Measurements from ENCODE around the gene RBFA.
"Not testable (repeated sequence)": the region's sequence is repeated elsewhere in the genome, so short reads cannot be mapped to it uniquely, and the experiment has no call there.

RBFA gene

GRCh38 chr18:80027719-80028118 is 6.5 kb upstream of the RBFA start:
- in situ Hi-C loops (cut with HindIII; ENCODE audit: low sequenced_read_pairs) = not testable (repeated sequence)

DNA sequence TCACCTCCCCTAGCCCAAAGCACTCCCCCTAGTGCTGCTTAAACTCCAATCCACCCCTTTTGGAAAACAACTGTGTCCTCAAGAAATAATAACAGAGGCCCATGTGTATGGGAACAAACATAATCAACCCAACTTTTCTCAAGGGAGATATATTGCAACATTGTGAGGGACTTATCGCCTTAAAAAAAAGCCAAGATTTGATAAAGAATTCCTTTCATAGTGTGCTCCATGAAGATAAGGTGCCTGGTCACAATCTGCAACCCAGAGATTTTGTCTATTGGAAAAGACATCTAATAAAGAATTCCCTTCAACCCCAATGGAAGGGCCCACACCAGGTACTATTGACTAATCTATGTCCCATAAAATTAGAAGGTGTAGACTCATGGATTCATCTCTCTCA is 4.5 kb upstream of the RBFA start:
- in situ Hi-C loops (cut with HindIII; ENCODE audit: low sequenced_read_pairs) = no loop called here

DNA sequence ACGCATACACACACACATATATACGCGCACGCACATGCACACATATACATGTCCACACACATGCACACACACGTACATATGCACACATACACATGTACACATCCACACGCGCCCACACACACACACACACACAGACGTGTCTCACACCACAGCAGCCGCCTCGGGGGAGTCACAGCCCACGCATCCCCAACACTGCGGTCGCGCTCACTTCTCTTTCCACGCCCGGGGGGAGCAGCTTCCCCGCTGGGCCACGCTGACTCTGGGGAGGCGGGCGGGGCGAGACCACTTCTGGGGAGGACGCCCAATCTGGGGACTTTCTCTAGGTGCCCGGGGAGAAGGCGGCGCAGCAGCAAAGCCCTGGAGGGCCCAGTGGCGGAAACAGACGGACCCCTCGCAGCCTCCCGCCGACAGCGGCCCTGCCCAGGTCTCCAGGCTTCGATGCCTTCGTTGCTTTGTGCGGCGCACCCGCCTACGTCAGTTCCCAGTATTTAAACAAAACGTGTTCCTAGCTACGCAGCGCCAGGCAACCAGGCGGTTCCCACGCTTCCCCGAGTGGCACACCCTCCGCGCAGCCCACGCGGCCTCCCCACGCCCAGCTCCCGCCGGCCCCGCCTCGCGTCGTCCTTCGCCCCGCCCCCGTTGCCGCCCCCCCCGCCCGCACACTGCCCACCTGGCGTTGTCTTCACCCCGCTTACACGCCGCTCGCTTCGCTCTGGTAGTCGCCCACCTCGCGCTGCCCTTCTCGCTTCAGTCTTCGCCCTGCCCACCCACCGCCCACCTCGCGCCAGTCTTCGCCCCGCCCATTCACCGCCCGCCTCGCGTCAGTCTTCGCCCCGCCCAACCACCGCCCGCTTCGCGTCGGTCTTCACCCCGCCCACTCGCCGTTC is 810 bp upstream of the RBFA start:
- in situ Hi-C loops (cut with HindIII; ENCODE audit: low sequenced_read_pairs) = no loop called here

DNA sequence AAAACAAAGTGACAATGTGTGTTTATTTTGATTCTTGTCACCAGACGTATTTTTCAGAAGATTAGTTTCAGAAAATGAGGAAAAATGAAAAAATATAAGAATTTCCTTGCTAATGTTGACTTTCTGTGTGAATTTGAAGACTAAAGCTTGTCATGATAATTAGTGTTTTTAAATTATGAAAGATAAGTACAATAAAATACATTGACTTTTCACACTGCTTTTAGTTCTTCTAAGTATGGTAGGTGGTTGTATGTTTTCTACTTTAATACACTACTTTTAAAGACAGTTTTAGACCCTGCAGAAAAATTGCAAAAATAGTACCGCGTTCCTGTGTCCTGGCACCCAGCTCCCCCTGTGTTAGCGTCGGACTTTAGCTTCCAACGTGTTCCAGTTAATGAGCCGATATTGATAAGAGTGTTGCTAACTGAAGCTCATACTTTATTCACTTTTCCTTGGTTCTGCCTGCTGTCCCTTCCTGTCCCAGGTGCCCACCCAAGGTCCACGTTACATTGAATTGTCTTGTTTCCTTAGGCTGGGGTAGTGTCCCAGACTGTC is 695 bp downstream of the RBFA start:
- in situ Hi-C loops (cut with HindIII; ENCODE audit: low sequenced_read_pairs) = no loop called here

DNA sequence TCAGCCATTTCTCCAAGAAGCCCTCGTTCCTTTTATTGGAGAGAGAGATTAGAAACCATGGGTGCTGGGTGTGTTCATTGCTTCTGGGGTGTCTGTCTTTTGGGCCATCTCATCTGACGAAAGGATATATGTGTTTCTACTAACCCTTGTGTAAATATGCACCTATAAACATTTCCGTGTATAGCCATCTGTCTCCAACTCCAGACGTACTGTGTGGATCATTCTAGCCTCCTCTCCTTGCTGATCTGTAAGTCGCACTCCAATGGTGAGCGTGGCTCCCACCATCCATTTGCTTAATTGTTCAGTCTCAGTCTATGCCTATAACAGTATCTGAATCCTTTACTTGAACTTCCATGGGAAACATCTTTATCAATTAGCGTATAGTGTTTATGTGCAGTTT is 1.8 kb downstream of the RBFA start:
- in situ Hi-C loops (cut with HindIII; ENCODE audit: low sequenced_read_pairs) = no loop called here

- in situ Hi-C loops (cut with HindIII; ENCODE audit: low sequenced_read_pairs) = no loop called here
These were observed 3.1 kb downstream of the RBFA start for GRCh38 chr18:80037300-80037699.

- in situ Hi-C loops (cut with HindIII; ENCODE audit: low sequenced_read_pairs) = no loop called here
These were observed 3.8 kb downstream of the RBFA start for GRCh38 chr18:80037869-80038630.

DNA sequence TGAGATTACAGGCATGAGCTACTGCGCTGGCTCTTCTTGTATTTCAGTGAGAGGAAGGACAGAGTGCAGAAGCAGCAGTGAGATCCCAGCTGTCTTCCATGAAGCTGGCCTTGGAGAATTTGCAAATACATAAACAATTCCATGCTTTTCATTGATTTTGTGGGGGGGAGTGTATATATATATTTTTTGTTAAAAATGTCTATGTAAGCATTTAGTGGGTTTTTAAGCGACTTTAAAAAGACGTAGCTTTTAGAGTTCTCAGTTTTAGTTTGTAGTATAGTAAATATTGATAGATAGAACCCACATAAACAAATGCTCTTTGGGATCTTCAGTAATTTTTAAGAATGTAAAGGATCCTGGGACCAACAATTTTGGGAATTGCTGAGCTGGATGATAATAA is 6.3 kb downstream of the RBFA start:
- in situ Hi-C loops (cut with HindIII; ENCODE audit: low sequenced_read_pairs) = no loop called here

- in situ Hi-C loops (cut with HindIII; ENCODE audit: low sequenced_read_pairs) = no loop called here
These were observed 7.2 kb downstream of the RBFA start for GRCh38 chr18:80041424-80041823.

- in situ Hi-C loops (cut with HindIII; ENCODE audit: low sequenced_read_pairs) = no loop called here
These were observed 8.6 kb downstream of the RBFA start for GRCh38 chr18:80042785-80043184.

DNA sequence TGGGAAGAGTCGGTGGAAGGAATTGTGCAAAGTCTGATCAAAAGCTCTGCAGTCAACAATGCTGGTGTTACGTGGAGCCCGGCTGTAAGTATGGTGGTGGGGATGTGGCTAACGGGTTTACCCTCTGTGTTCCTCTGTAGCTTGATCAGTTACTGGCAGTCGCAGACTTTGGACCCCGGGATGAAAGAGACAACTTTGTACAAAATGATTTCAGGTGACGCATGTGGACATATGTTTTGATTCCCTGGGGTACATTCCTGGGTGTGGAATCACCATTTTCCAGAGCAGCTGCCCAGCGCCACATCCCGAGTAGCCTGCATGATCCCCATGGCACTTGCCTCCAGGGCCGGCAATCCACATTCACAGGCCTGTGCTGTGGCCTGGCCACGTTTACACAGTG is 9.8 kb downstream of the RBFA start:
- in situ Hi-C loops (cut with HindIII; ENCODE audit: low sequenced_read_pairs) = no loop called here

DNA sequence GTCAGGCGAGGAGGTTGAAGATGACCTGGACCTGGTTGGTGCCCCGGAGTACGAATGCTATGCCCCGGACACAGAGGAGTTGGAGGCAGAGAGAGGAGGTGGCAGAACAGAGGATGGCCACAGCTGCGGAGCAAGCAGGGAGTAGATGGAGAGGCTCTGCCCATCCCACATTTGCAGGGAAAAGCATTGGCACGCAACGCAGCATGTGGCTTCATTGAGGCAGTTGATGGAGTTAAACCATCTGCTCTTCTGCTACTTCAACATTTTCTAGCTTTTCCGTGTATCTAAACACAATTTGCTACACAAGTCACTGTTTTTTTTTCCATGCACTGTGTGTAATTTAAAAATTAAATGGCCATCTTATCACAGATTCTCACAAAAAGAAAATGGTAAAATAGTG is 11.8 kb downstream of the RBFA start:
- in situ Hi-C loops (cut with HindIII; ENCODE audit: low sequenced_read_pairs) = no loop called here

- in situ Hi-C loops (cut with HindIII; ENCODE audit: low sequenced_read_pairs) = no loop called here
These were observed 12.2 kb downstream of the RBFA start for GRCh38 chr18:80046431-80046830.

GRCh38 chr18:80046961-80047541 is 12.8 kb downstream of the RBFA start:
- in situ Hi-C loops (cut with HindIII; ENCODE audit: low sequenced_read_pairs) = no loop called here

- in situ Hi-C loops (cut with HindIII; ENCODE audit: low sequenced_read_pairs) = no loop called here
These were observed 16.6 kb downstream of the RBFA start for GRCh38 chr18:80050797-80051196.

GRCh38 chr18:80056095-80056494 is 21.9 kb downstream of the RBFA start:
- in situ Hi-C loops (cut with HindIII; ENCODE audit: low sequenced_read_pairs) = no loop called here

DNA sequence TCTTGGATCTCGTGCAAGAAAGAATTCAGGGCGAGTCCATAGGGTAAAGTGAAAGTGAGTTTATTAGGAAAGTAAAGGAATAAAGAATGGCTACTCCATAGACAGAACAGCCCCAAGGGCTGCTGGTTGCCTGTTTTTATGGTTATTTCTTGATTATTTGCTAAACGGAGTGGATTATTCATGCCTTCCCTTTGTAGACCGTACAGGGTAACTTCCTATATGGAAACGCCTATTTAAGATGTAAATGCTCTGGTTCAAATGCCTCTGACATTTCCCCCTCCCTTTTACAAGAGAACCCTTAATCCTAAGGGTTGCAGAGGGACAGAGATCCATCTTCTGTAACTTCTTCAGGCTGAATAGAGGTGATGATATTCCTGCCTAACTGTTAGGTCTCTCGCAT is 25.7 kb downstream of the RBFA start:
- in situ Hi-C loops (cut with HindIII; ENCODE audit: low sequenced_read_pairs) = no loop called here

GRCh38 chr18:80065705-80066104 is 31.5 kb downstream of the RBFA start:
- in situ Hi-C loops (cut with HindIII; ENCODE audit: low sequenced_read_pairs) = no loop called here

DNA sequence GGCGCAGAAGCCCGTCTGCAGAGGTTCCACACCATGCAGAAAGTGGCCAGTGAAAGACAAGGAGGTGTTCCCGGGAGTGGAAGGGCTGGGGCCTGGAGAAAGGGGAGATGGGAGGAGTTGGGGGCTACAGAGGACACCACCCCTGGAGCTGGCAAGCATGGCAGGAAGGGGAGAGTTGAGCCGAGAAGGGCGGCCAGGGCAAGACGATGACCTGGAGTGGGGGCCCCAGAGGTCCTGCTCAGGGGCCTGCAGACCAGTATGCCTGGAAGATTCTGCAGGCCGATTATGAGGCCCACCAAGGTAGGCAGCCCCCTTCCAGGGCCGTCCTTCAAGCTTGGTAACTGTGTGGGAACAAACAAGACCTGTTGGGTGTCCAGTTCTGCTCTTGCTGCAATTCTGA is 33.1 kb downstream of the RBFA start:
- in situ Hi-C loops (cut with HindIII; ENCODE audit: low sequenced_read_pairs) = no loop called here

GRCh38 chr18:80067897-80068296 is 33.7 kb downstream of the RBFA start:
- in situ Hi-C loops (cut with HindIII; ENCODE audit: low sequenced_read_pairs) = no loop called here

GRCh38 chr18:80068571-80069272 is 34.5 kb downstream of the RBFA start:
- in situ Hi-C loops (cut with HindIII; ENCODE audit: low sequenced_read_pairs) = no loop called here
